HepG2 (cell line): ENCODE data around the gene ZFP69. TPM values are rescaled to one million over a fixed set of nuclear protein-coding genes. Genes with fewer than 3 reads are reported as not detected.

Experiments
- ATAC-seq: fragments of 200-7000 bp; cut with Tn5 transposase; 3 replicates; pipeline ENCODE4 v1.9.1; 2020; ENCODE audit warnings: mild to moderate bottlenecking, moderate library complexity
- BruUV-seq: library from RNA; stranded (reverse); fragments of 400-500 nt; replicated peaks from 2 replicates; lab custom pipeline; 2021; lab: Mats Ljungman, UMichigan
- CTCF ChIA-PET: fragments of 300-600 bp; formaldehyde crosslinking; extraction: SDS; loops from one replicate; lab custom pipeline; 2021; ENCODE audit warnings: low total read pairs, inconsistent platforms, low intra/inter-chr PET ratio; lab: Yijun Ruan, JAX
- POLR2A ChIA-PET: fragments of 350-600 bp; sonication (Branson Sonifier 250); formaldehyde crosslinking; loops from one replicate; lab custom pipeline; 2020; ENCODE audit warnings: antibody characterized with exemption, inconsistent platforms; lab: Yijun Ruan, JAX
- DNase-seq: peaks from one replicate; pipeline ENCODE4 v3.0.0-alpha.2; 2015; ENCODE audit warnings: low spot score
- FAIRE-seq: peaks from 3 replicates; lab custom pipeline; 2011; peaks lifted over from hg19 to GRCh38; lab: Jason Lieb, UNC
- H2AFZ ChIP-seq: one replicate; pipeline ENCODE4 v1.6.1; 2011; ENCODE audit warnings: low read length, inconsistent platforms
- H3K27ac ChIP-seq: fragments of 300-600 bp; 3 replicates; pipeline ENCODE4 v1.8.0; 2011; ENCODE audit warnings: mixed run types, mild to moderate bottlenecking, mixed read lengths, low read length, inconsistent platforms; ENCODE audit not compliant: insufficient read depth; ENCODE audit errors: extremely low read length
- H3K27me3 ChIP-seq, 2 experiments: fragments of 200-600 bp in 1 of 2; 2 replicates in 1 of 2; 3 replicates in 1 of 2; pipeline versions ENCODE4 v1.6.0 to v1.8.0; 2011; ENCODE audit warnings: low read length in 2 of 2, mild to moderate bottlenecking in 2 of 2, moderate library complexity in 2 of 2, inconsistent platforms in 1 of 2; ENCODE audit not compliant: insufficient read depth in 2 of 2, control insufficient read depth in 1 of 2
- H3K36me3 ChIP-seq, 2 experiments: fragments of 200-600 bp in 1 of 2; replicated peaks in 1 of 2; 2 replicates in 1 of 2; 3 replicates in 1 of 2; pipeline versions ENCODE4 v1.5.1 to v1.8.0; 2011; ENCODE audit warnings: low read length in 2 of 2, inconsistent platforms in 1 of 2; ENCODE audit not compliant: insufficient read depth in 2 of 2, control insufficient read depth in 1 of 2
- H3K4me1 ChIP-seq: 2 replicates; pipeline ENCODE4 v1.5.1; 2012; ENCODE audit warnings: low read length, inconsistent platforms; ENCODE audit not compliant: insufficient read depth
- H3K4me2 ChIP-seq: 2 replicates; pipeline ENCODE4 v1.6.0; 2011; ENCODE audit warnings: low read depth, low read length, inconsistent platforms
- H3K4me3 ChIP-seq, 3 experiments: fragments of 200-600 bp in 1 of 3; sonication (generic), shearing (Covaris generic) in 1 of 3; replicated peaks in 1 of 3; 2 replicates each; pipeline ENCODE4 v1.5.1; 2011 to 2016; ENCODE audit warnings: low read length in 3 of 3, inconsistent platforms in 2 of 3, low read depth in 2 of 3, mild to moderate bottlenecking in 2 of 3, control low read depth in 1 of 3, mixed read lengths in 1 of 3; ENCODE audit not compliant: insufficient read depth in 1 of 3
- H3K79me2 ChIP-seq: one replicate; pipeline ENCODE4 v1.6.1; 2011; ENCODE audit warnings: low read length, inconsistent platforms; ENCODE audit not compliant: insufficient read depth
- H3K9ac ChIP-seq: 2 replicates; pipeline ENCODE4 v1.6.0; 2011; ENCODE audit warnings: mild to moderate bottlenecking, low read depth, low read length, inconsistent platforms; ENCODE audit not compliant: insufficient read depth
- H3K9me3 ChIP-seq: 2 replicates; pipeline ENCODE4 v1.5.1; 2012; ENCODE audit warnings: mild to moderate bottlenecking, low read length
- H4K20me1 ChIP-seq: 2 replicates; pipeline ENCODE4 v1.6.0; 2011; ENCODE audit warnings: inconsistent platforms, mild to moderate bottlenecking, low read length, moderate library complexity; ENCODE audit not compliant: insufficient read depth
- CHD4 ChIP-seq: fragments of 200-600 bp; sonication (generic); IDR thresholded peaks from 2 replicates; pipeline ENCODE4 v1.7.0; 2017; ENCODE audit warnings: mild to moderate bottlenecking, low read length, borderline replicate concordance
- FOXO1 ChIP-seq: sonication (generic); formaldehyde crosslinking; IDR thresholded peaks from 2 replicates; pipeline ENCODE4 v1.4.0; 2020; ENCODE audit warnings: missing genetic modification reagents
- MBNL3 ChIP-seq: fragments of 250-450 bp; sonication (Bioruptor Pico); conservative IDR thresholded peaks from 2 replicates; pipeline ENCODE4 v1.8.0; 2022; ENCODE audit warnings: mild to moderate bottlenecking, inconsistent platforms
- RBM39 ChIP-seq: fragments of 200-400 bp; formaldehyde crosslinking; IDR thresholded peaks from one replicate; pipeline ENCODE4 v1.6.1; 2018; ENCODE audit warnings: antibody characterized with exemption, mild to moderate bottlenecking, low read depth, low read length; ENCODE audit not compliant: poor library complexity, severe bottlenecking
- REL ChIP-seq: sonication (generic); formaldehyde crosslinking; conservative IDR thresholded peaks from 2 replicates; pipeline ENCODE4 v1.8.0; 2022; ENCODE audit warnings: mild to moderate bottlenecking, missing genetic modification reagents, moderate library complexity
- TBP ChIP-seq: sonication (generic); formaldehyde crosslinking; IDR thresholded peaks from 2 replicates; pipeline ENCODE4 v1.5.0; 2020; ENCODE audit warnings: missing genetic modification reagents
- ZMYM4 ChIP-seq: sonication (generic); formaldehyde crosslinking; IDR thresholded peaks from 2 replicates; pipeline ENCODE4 v1.8.1; 2023; ENCODE audit warnings: mild to moderate bottlenecking, missing genetic modification reagents
- ZNF232 ChIP-seq: sonication (generic); formaldehyde crosslinking; IDR thresholded peaks from 2 replicates; pipeline ENCODE4 v1.4.0; 2020; ENCODE audit warnings: missing genetic modification reagents, borderline replicate concordance
- ZNF333 ChIP-seq: sonication (generic); formaldehyde crosslinking; IDR thresholded peaks from 2 replicates; pipeline ENCODE4 v1.4.0; 2020; ENCODE audit warnings: mild to moderate bottlenecking, missing genetic modification reagents, borderline replicate concordance
- ZNF441 ChIP-seq: sonication (generic); formaldehyde crosslinking; IDR thresholded peaks from 2 replicates; pipeline ENCODE4 v1.7.0; 2021; ENCODE audit warnings: missing genetic modification reagents, borderline replicate concordance
- ZNF607 ChIP-seq: sonication (generic); formaldehyde crosslinking; IDR thresholded peaks from 2 replicates; pipeline ENCODE4 v1.5.1; 2020; ENCODE audit warnings: missing genetic modification reagents, mild to moderate bottlenecking, borderline replicate concordance
- ZNF713 ChIP-seq: sonication (generic); formaldehyde crosslinking; IDR thresholded peaks from 2 replicates; pipeline ENCODE4 v1.4.0; 2020; ENCODE audit warnings: mild to moderate bottlenecking, missing genetic modification reagents
- ZNF777 ChIP-seq: sonication (generic); formaldehyde crosslinking; IDR thresholded peaks from 2 replicates; pipeline ENCODE4 v1.4.0; 2020; ENCODE audit warnings: missing genetic modification reagents
- WGBS: methylation state at CpG from one replicate; pipeline ENCODE4 v1.1.6; 2017; ENCODE audit warnings: low lambda C conversion rate; 5-methylcytosine and 5-hydroxymethylcytosine counted together
- in situ Hi-C: cut with HindIII; loops from 2 replicates; pipeline ENCODE4 v1.10.0; 2017; ENCODE audit warnings: low pct_unique_long_range_greater_than_20kb; ENCODE audit not compliant: extremely low pct_ligation_motif_present
- intact Hi-C: fragments of 100-400 bp; cut with micrococcal nuclease; formaldehyde crosslinking; loops from one replicate; pipeline ENCODE4 v1.10.0; 2022; ENCODE audit not compliant: unreplicated experiment
- polyA plus RNA-seq, 8 experiments: library from polyadenylated mRNA; depleted of rRNA in 3 of 8; stranded (reverse) in 7 of 8; unstranded in 1 of 8; fragments of >200 nt; fragmentation: Illumina TruSeq in 4 of 8; extraction: Trizol in 4 of 8; gene quantifications; 2 replicates each; pipeline versions ENCODE4 v1.2.1 to v1.2.3, GENCODE V29; 2011 to 2016; ENCODE audit warnings: low read depth in 4 of 8, missing spikeins in 1 of 8, mixed read lengths in 1 of 8; ENCODE audit not compliant: insufficient read depth in 1 of 8
- total RNA-seq, 5 experiments: library from RNA; depleted of rRNA; stranded (reverse); fragments of >200 nt; fragmentation: Illumina TruSeq; extraction: Trizol; gene quantifications; 2 replicates each; pipeline ENCODE4 v1.2.3, GENCODE V29; 2016; ENCODE audit warnings: low read depth in 1 of 5
- TF ChIP-seq, protein P1 (sequence below): sonication (generic); formaldehyde crosslinking; IDR thresholded peaks from 2 replicates; pipeline ENCODE4 v1.4.0; 2020; ENCODE audit warnings: missing genetic modification reagents, borderline replicate concordance
- TF ChIP-seq, protein P2 (sequence below): IDR thresholded peaks from 2 replicates; pipeline ENCODE4 v1.6.1; 2016; ENCODE audit warnings: missing genetic modification reagents, missing compliant biosample characterization
- TF ChIP-seq, protein P3 (sequence below): sonication (generic); formaldehyde crosslinking; IDR thresholded peaks from 2 replicates; pipeline ENCODE4 v1.5.0; 2020; ENCODE audit warnings: missing genetic modification reagents, mild to moderate bottlenecking, borderline replicate concordance

The ZFP69 gene
- total and polyA plus RNA-seq, 2 of the 13 experiments (the other 11 are each of a cell fraction or from before 2014, with no cell fraction given): 2.6 to 5.6 TPM

DNA sequence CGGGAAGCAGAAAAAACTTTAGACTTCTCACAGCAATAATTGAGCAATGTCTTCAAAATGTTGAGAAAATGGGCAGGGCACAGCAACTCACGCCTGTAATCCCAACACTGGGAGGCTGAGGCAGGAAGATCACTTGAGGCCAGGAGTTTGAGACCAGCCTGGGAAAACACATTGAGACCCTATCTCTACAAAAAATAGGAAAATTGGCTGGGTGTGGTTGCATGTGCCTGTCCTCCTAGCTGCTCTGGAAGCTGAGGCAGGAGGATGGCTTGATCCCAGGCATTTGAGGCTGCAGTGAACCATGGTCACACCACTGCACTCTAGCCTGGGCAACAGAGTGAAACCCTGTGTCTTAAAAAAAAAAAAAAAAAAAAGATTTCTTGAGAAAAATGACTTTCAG is 7.8 kb upstream of the ZFP69 start (continued):
- TF ChIP-seq MBNL3 (CRISPR knock-in tag): no peak
- no peak for TF ChIP-seq RBM39
- no peak for TF ChIP-seq TBP (CRISPR knock-in tag)
- no peak for TF ChIP-seq REL (CRISPR knock-in tag)
- TF ChIP-seq FOXO1: no peak
- no peak for TF ChIP-seq ZNF441 (CRISPR knock-in tag)

DNA sequence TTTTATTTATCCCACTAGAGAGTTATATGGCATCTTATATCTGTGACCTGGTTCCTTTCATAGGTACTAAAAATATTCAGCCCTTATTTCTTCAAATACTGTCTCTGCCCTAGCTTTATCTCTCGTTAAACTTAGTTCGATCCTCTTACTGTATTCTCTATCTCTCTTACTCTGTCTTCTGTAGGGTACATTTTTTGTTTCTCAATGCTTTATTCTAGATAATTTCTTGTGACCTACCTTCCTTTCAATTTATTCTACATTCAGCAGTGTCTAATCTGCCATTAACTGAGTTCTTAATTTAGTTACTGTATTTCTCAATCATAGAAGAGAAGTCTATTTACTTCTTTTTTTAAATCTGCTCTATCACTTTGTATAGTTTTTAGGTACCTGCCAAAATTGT is 1.8 kb upstream of the ZFP69 start:
- no peaks in the 10 kb centered on the region for H3K36me3 ChIP-seq
- H3K27me3 ChIP-seq: peaks cover 0 to 3% of the 10 kb centered on the region in 2 experiments; a peak in 1 of 5 replicates
- in situ Hi-C loops: no loop called here
- ChIA-PET POLR2A (no interaction called here), CTCF (no interaction called here)
- H3K4me1 ChIP-seq: peaks cover 15% of the 10 kb centered on the region
- no TSS peak for BruUV-seq
- intact Hi-C loops: no loop called here
- DNase-seq (no peak), FAIRE-seq (no peak), ATAC-seq (no peak)
- H3K4me2 ChIP-seq: no peak overlapping the region
- no peak overlapping the region for H3K27ac ChIP-seq
- TF ChIP-seq, protein P1, sequence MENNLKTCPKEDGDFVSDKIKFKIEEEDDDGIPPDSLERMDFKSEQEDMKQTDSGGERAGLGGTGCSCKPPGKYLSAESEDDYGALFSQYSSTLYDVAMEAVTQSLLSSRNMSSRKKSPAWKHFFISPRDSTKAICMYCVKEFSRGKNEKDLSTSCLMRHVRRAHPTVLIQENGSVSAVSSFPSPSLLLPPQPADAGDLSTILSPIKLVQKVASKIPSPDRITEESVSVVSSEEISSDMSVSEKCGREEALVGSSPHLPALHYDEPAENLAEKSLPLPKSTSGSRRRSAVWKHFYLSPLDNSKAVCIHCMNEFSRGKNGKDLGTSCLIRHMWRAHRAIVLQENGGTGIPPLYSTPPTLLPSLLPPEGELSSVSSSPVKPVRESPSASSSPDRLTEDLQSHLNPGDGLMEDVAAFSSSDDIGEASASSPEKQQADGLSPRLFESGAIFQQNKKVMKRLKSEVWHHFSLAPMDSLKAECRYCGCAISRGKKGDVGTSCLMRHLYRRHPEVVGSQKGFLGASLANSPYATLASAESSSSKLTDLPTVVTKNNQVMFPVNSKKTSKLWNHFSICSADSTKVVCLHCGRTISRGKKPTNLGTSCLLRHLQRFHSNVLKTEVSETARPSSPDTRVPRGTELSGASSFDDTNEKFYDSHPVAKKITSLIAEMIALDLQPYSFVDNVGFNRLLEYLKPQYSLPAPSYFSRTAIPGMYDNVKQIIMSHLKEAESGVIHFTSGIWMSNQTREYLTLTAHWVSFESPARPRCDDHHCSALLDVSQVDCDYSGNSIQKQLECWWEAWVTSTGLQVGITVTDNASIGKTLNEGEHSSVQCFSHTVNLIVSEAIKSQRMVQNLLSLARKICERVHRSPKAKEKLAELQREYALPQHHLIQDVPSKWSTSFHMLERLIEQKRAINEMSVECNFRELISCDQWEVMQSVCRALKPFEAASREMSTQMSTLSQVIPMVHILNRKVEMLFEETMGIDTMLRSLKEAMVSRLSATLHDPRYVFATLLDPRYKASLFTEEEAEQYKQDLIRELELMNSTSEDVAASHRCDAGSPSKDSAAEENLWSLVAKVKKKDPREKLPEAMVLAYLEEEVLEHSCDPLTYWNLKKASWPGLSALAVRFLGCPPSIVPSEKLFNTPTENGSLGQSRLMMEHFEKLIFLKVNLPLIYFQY: no peak
- TF ChIP-seq ZNF713 (CRISPR knock-in tag): no peak
- no peak for TF ChIP-seq CHD4
- no peak for TF ChIP-seq ZNF607
- TF ChIP-seq, protein P2, sequence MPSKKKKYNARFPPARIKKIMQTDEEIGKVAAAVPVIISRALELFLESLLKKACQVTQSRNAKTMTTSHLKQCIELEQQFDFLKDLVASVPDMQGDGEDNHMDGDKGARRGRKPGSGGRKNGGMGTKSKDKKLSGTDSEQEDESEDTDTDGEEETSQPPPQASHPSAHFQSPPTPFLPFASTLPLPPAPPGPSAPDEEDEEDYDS (CRISPR knock-in tag): no peak
- TF ChIP-seq ZNF777: no peak
- TF ChIP-seq ZMYM4 (CRISPR knock-in tag): no peak
- TF ChIP-seq ZNF333 (CRISPR knock-in tag): no peak
- TF ChIP-seq ZNF232 (CRISPR knock-in tag): no peak
- TF ChIP-seq, protein P3, sequence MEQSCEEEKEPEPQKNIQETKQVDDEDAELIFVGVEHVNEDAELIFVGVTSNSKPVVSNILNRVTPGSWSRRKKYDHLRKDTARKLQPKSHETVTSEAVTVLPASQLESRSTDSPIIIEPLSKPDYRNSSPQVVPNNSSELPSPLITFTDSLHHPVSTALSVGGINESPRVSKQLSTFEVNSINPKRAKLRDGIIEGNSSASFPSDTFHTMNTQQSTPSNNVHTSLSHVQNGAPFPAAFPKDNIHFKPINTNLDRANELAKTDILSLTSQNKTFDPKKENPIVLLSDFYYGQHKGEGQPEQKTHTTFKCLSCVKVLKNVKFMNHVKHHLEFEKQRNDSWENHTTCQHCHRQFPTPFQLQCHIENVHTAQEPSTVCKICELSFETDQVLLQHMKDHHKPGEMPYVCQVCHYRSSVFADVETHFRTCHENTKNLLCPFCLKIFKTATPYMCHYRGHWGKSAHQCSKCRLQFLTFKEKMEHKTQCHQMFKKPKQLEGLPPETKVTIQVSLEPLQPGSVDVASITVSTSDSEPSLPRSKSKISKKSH (CRISPR knock-in tag): no peak
- H3K79me2 ChIP-seq: peaks cover 5% of the 10 kb centered on the region
- H4K20me1 ChIP-seq: no peaks in the 10 kb centered on the region
- peaks cover 41% of the 10 kb centered on the region for H3K9me3 ChIP-seq
- H3K9ac ChIP-seq: no peak overlapping the region
- 67% methylated on average over 2 of the region's 2 CpGs for WGBS
- no peak overlapping the region for H2AFZ ChIP-seq
- H3K4me3 ChIP-seq: no peak overlapping the region
